A549 (cell line): ENCODE results near the gene C11orf71. TPM values are rescaled to one million over a fixed set of nuclear protein-coding genes. Genes with fewer than 3 reads are reported as not detected.

Experiments
- ATAC-seq, 2 experiments: fragments of 200-7000 bp in 1 of 2; fragments of >200 bp in 1 of 2; cut with Nextera tagmentation in 1 of 2; cut with Tn5 transposase in 1 of 2; 3 replicates each; pipeline versions ENCODE4 v1.8.0 to v1.9.1; 2018 to 2020; ENCODE audit warnings: mild to moderate bottlenecking in 1 of 2, moderate library complexity in 1 of 2
- CTCF ChIA-PET: fragments of 300-600 bp; sonication (Branson Sonifier 250); formaldehyde crosslinking; extraction: SDS; loops from one replicate; lab custom pipeline; 2021; ENCODE audit warnings: antibody characterized with exemption, inconsistent platforms; lab: Yijun Ruan, JAX
- POLR2A ChIA-PET: fragments of 350-600 bp; formaldehyde crosslinking; extraction: SDS; loops from one replicate; lab custom pipeline; 2021; ENCODE audit warnings: antibody characterized with exemption, inconsistent platforms; lab: Yijun Ruan, JAX
- DNase-seq, 2 experiments: peaks; one replicate each; pipeline versions ENCODE4 v3.0.0 to v3.0.0-alpha.2; 2011 to 2016; ENCODE audit warnings: low read depth in 1 of 2, low spot score in 1 of 2
- FAIRE-seq: peaks from 2 replicates; lab custom pipeline; 2011; peaks lifted over from hg19 to GRCh38; lab: Jason Lieb, UNC
- H3K27ac ChIP-seq, 2 experiments: fragments of >200 bp; sonication (Bioruptor Twin); formaldehyde crosslinking; 3 replicates each; pipeline ENCODE4 v1.5.1; 2016 to 2017
- H3K4me1 ChIP-seq: fragments of >200 bp; sonication (Bioruptor Twin); formaldehyde crosslinking; 3 replicates; pipeline ENCODE4 v1.6.1; 2016
- H3K4me2 ChIP-seq: fragments of >200 bp; sonication (Bioruptor Twin); formaldehyde crosslinking; 3 replicates; pipeline ENCODE4 v1.6.1; 2016
- H3K4me3 ChIP-seq: fragments of >200 bp; sonication (Bioruptor Twin); formaldehyde crosslinking; 3 replicates; pipeline ENCODE4 v1.5.1; 2016
- H3K9me3 ChIP-seq: fragments of >200 bp; sonication (Bioruptor Twin); formaldehyde crosslinking; 3 replicates; pipeline ENCODE4 v1.6.1; 2016
- BCL3 ChIP-seq: fragments of >200 bp; sonication (Bioruptor Twin); formaldehyde crosslinking; IDR thresholded peaks from 3 replicates; pipeline ENCODE4 v1.6.1; 2016
- CBX2 ChIP-seq: fragments of 200-600 bp; sonication (generic); IDR thresholded peaks from 2 replicates; pipeline ENCODE4 v1.6.1; 2016; ENCODE audit warnings: low read depth, mild to moderate bottlenecking, borderline replicate concordance
- CHD4 ChIP-seq: fragments of 200-600 bp; sonication (generic); IDR thresholded peaks from 2 replicates; pipeline ENCODE4 v1.6.1; 2016; ENCODE audit warnings: antibody characterized with exemption, mild to moderate bottlenecking, borderline replicate concordance
- EHF ChIP-seq: fragments of 250-450 bp; sonication (Bioruptor Pico); IDR thresholded peaks from 2 replicates; pipeline ENCODE4 v1.5.0; 2020; ENCODE audit warnings: mild to moderate bottlenecking
- EHMT2 ChIP-seq: fragments of 200-600 bp; sonication (generic); IDR thresholded peaks from 2 replicates; pipeline ENCODE4 v1.6.1; 2016; ENCODE audit warnings: antibody characterized with exemption, low read depth, mild to moderate bottlenecking, moderate library complexity
- FOXS1 ChIP-seq: fragments of 250-450 bp; sonication (Bioruptor Pico); IDR thresholded peaks from 2 replicates; pipeline ENCODE4 v1.5.0; 2020; ENCODE audit warnings: mild to moderate bottlenecking, moderate library complexity
- GATA3 ChIP-seq: IDR thresholded peaks from 2 replicates; pipeline ENCODE4 v1.6.1; 2012; ENCODE audit warnings: borderline replicate concordance
- HES2 ChIP-seq: fragments of >200 bp; sonication (Bioruptor Twin); formaldehyde crosslinking; IDR thresholded peaks from 2 replicates; pipeline ENCODE4 v1.6.1; 2016
- HEYL ChIP-seq: fragments of 250-450 bp; sonication (Bioruptor Pico); IDR thresholded peaks from 2 replicates; pipeline ENCODE4 v1.8.0; 2021; ENCODE audit warnings: mild to moderate bottlenecking, moderate library complexity
- HMGXB4 ChIP-seq: fragments of 250-450 bp; sonication (Bioruptor Pico); IDR thresholded peaks from 2 replicates; pipeline ENCODE4 v1.5.0; 2021; ENCODE audit warnings: mild to moderate bottlenecking, moderate library complexity, borderline replicate concordance
- HOXA7 ChIP-seq: fragments of 250-450 bp; sonication (Bioruptor Pico); IDR thresholded peaks from 2 replicates; pipeline ENCODE4 v1.5.0; 2020; ENCODE audit warnings: mild to moderate bottlenecking, moderate library complexity
- JUN ChIP-seq, 2 experiments: fragments of >200 bp; sonication (Bioruptor Twin); formaldehyde crosslinking; IDR thresholded peaks; 2 replicates in 1 of 2; 3 replicates in 1 of 2; pipeline ENCODE4 v1.6.1; 2016 to 2017
- JUNB ChIP-seq: fragments of >200 bp; sonication (Bioruptor Twin); formaldehyde crosslinking; IDR thresholded peaks from 2 replicates; pipeline ENCODE4 v1.6.1; 2016
- KDM1A ChIP-seq: fragments of 200-600 bp; sonication (generic); IDR thresholded peaks from 2 replicates; pipeline ENCODE4 v1.6.1; 2016; ENCODE audit warnings: low read depth, mild to moderate bottlenecking
- MAFK ChIP-seq: fragments of 450-650 bp; IDR thresholded peaks from 2 replicates; pipeline ENCODE4 v1.6.1; 2014; ENCODE audit not compliant: partially characterized antibody
- MYC ChIP-seq: IDR thresholded peaks from 2 replicates; pipeline ENCODE4 v1.6.1; 2012; ENCODE audit warnings: mild to moderate bottlenecking, inconsistent platforms, low read length, improper control_type of control experiment, borderline replicate concordance
- NFE2L2 ChIP-seq: fragments of 150-350 bp; conservative IDR thresholded peaks from 2 replicates; pipeline ENCODE4 v1.6.1; 2014; ENCODE audit warnings: low read length
- POLR2AphosphoS2 ChIP-seq: conservative IDR thresholded peaks from 2 replicates; pipeline ENCODE4 v1.6.1; 2012; ENCODE audit warnings: low read length, improper control_type of control experiment, inconsistent platforms
- RAD21 ChIP-seq, 2 experiments: fragments of >200 bp in 1 of 2; sonication (Bioruptor Twin) in 1 of 2; formaldehyde crosslinking in 1 of 2; IDR thresholded peaks in 1 of 2; conservative IDR thresholded peaks in 1 of 2; 2 replicates in 1 of 2; 3 replicates in 1 of 2; pipeline ENCODE4 v1.6.1; 2012 to 2018; ENCODE audit warnings: inconsistent platforms in 1 of 2
- SMC3 ChIP-seq: fragments of >200 bp; sonication (Bioruptor Twin); formaldehyde crosslinking; IDR thresholded peaks from 3 replicates; pipeline ENCODE4 v1.6.1; 2018; ENCODE audit warnings: inconsistent platforms
- TFCP2L1 ChIP-seq: fragments of 250-450 bp; sonication (Bioruptor Pico); IDR thresholded peaks from 2 replicates; pipeline ENCODE4 v1.5.0; 2021; ENCODE audit warnings: mild to moderate bottlenecking
- TP53 ChIP-seq: fragments of 250-450 bp; sonication (Bioruptor Pico); IDR thresholded peaks from 2 replicates; pipeline ENCODE4 v1.5.0; 2021; ENCODE audit warnings: mild to moderate bottlenecking, moderate library complexity
- USF2 ChIP-seq: fragments of 450-650 bp; IDR thresholded peaks from 2 replicates; pipeline ENCODE4 v1.6.1; 2014; ENCODE audit warnings: antibody characterized with exemption
- WGBS: methylation state at CpG from one replicate; pipeline ENCODE4 v1.1.6; 2017; ENCODE audit errors: missing lambda C conversion rate; 5-methylcytosine and 5-hydroxymethylcytosine counted together
- polyA plus RNA-seq, 4 experiments: library from polyadenylated mRNA; depleted of rRNA in 3 of 4; stranded (reverse); fragments of >200 nt; fragmentation: RNase III in 1 of 4; extraction: RNeasy Plus Mini Kit Qiagen cat#74134 plus additional on column Dnase treatment in 1 of 4; gene quantifications; 2 replicates in 3 of 4; 3 replicates in 1 of 4; pipeline ENCODE4 v1.2.3, GENCODE V29; 2011 to 2017

C11orf71 gene
- polyA plus RNA-seq, 2 of the 4 experiments (the other 2 are of a cell fraction), result 6.0 to 9.3 TPM

GRCh38 chr11:114447892-114448291 lies 47.6 kb upstream of the C11orf71 start:
- ChIA-PET POLR2A (no interaction called here), CTCF (interaction anchor here (0.9 kb wide), 1 partner anchor 108 kb away, joined by 3 read pairs; no protein-coding TSS in a partner anchor)
- Histone ChIP-seq H3K9me3 (no peaks in the 10 kb centered on the region), H3K27ac (peak overlapping the region; percentile 24 to 43; a peak in 4 of 6 replicates), H3K4me2 (no peak overlapping the region), H3K4me3 (no peak overlapping the region), H3K4me1 (peaks cover 17% of the 10 kb centered on the region; the same call in 2 of the 3 replicates)
- FAIRE-seq (no peak), DNase-seq (no peak), ATAC-seq (no peak)
- WGBS, result 86% methylated on average over 3 of the region's 3 CpGs
- TF ChIP-seq MAFK (no peak), KDM1A (no peak), HEYL (CRISPR knock-in tag) (no peak), TP53 (CRISPR knock-in tag) (no peak), FOXS1 (CRISPR knock-in tag) (no peak), GATA3 (no peak), EHMT2 (no peak)

- FAIRE-seq, result no peak
- Histone ChIP-seq H3K4me2 (no peak overlapping the region), H3K9me3 (no peaks in the 10 kb centered on the region), H3K4me3 (no peak overlapping the region), H3K27ac (peak overlapping the region; percentile 22 to 43; a peak in 4 of 6 replicates), H3K4me1 (peaks cover 17% of the 10 kb centered on the region; the same call in 2 of the 3 replicates)
- WGBS, result 89% methylated on average over 2 of the region's 2 CpGs
- DNase-seq, result no peak
- no peak for ATAC-seq
- CTCF ChIA-PET, result interaction anchor here (0.9 kb wide), 1 partner anchor 108 kb away, joined by 3 read pairs; no protein-coding TSS in a partner anchor
- POLR2A ChIA-PET, result no interaction called here
- TF ChIP-seq SMC3, result no peak
- TF ChIP-seq MAFK, result no peak
- TF ChIP-seq CBX2, result no peak
- no peak for TF ChIP-seq FOXS1 (CRISPR knock-in tag)
These were observed 47.1 kb upstream of the C11orf71 start for GRCh38 chr11:114447444-114447843.

GRCh38 chr11:114442536-114442935 lies 42.2 kb upstream of the C11orf71 start:
- Histone ChIP-seq H3K4me3 (no peak overlapping the region), H3K27ac (no peak overlapping the region), H3K9me3 (no peaks in the 10 kb centered on the region), H3K4me2 (no peak overlapping the region), H3K4me1 (peaks cover 23% of the 10 kb centered on the region)
- no peak for FAIRE-seq
- TF ChIP-seq HEYL (CRISPR knock-in tag) (no peak), EHF (no peak), SMC3 (no peak), EHMT2 (no peak), RAD21 (conservative IDR thresholded peaks at IDR 0.05 in 1 of 2, IDR thresholded peaks at IDR 0.05 in 1 of 2) (no peak), JUNB (no peak), TFCP2L1 (CRISPR knock-in tag) (no peak), HES2 (no peak), MAFK (no peak), USF2 (no peak), HOXA7 (CRISPR knock-in tag) (no peak)
- ChIA-PET CTCF (interaction anchor here (0.6 to 1.0 kb wide), 2 partner anchors 10 to 363 kb away, joined by 4 read pairs; no protein-coding TSS in a partner anchor), POLR2A (no interaction called here)
- DNase-seq, result no peak
- WGBS, result 100% methylated on average over 1 of the region's 1 CpG
- ATAC-seq, result no peak

- H3K4me1 ChIP-seq, result peaks cover 21% of the 10 kb centered on the region
- H3K4me3 ChIP-seq, result no peak overlapping the region
- CTCF ChIA-PET, result interaction anchor here (0.6 kb wide), 1 partner anchor 363 kb away, joined by 4 read pairs; no protein-coding TSS in a partner anchor
- ATAC-seq, result no peak
- no peak for FAIRE-seq
- TF ChIP-seq NFE2L2 (no peak), HMGXB4 (no peak), GATA3 (no peak), FOXS1 (CRISPR knock-in tag) (no peak), MYC (no peak), BCL3 (no peak), TFCP2L1 (CRISPR knock-in tag) (no peak), JUN (IDR thresholded peaks at IDR 0.05) (no peak), CHD4 (no peak), POLR2AphosphoS2 (no peak), HES2 (no peak), EHF (no peak)
- TF ChIP-seq, all 56 proteins: peak for 0
- no peak overlapping the region for H3K27ac ChIP-seq
- peak overlapping the region; percentile 75 for H3K4me2 ChIP-seq
- 84% methylated on average over 2 of the region's 2 CpGs for WGBS
- H3K9me3 ChIP-seq, result no peaks in the 10 kb centered on the region
- POLR2A ChIA-PET, result no interaction called here
- DNase-seq, result no peak
These were observed 41.6 kb upstream of the C11orf71 start for GRCh38 chr11:114441921-114442320.
